Measurements from ENCODE around the gene NXN. TPM values are rescaled to one million over a fixed set of nuclear protein-coding genes. Genes with fewer than 3 reads are reported as not detected.
A peak's percentile ranks its signal among the peaks of the same experiment; 100 is the strongest.
"Not testable (repeated sequence)": the region's sequence is repeated elsewhere in the genome, so short reads cannot be mapped to it uniquely, and the experiment has no call there.

The NXN gene
- total RNA-seq, 2 experiments from 2014 or later, result 0.68 to 0.97 TPM

- POLR2A ChIA-PET, result no interaction called here
- H3K27ac Mint-ChIP-seq, result no peak overlapping the region
- no peak overlapping the region for H3K4me3 Mint-ChIP-seq
- H3K9me3 Mint-ChIP-seq (ENCODE audit: insufficient read depth), result no peaks in the 10 kb centered on the region
- peaks cover under 1% of the 10 kb centered on the region for H3K27me3 Mint-ChIP-seq (ENCODE audit: low read depth)
- ATAC-seq, result no peak
- no peaks in the 10 kb centered on the region for H3K36me3 Mint-ChIP-seq (ENCODE audit: low read depth)
- no peaks in the 10 kb centered on the region for H3K4me1 Mint-ChIP-seq (ENCODE audit: low read depth)
- no peak for DNase-seq
- CTCF ChIA-PET, result no interaction called here
Measured at GRCh38 chr17:855569-855968, 124.0 kb downstream of the NXN start.

DNA sequence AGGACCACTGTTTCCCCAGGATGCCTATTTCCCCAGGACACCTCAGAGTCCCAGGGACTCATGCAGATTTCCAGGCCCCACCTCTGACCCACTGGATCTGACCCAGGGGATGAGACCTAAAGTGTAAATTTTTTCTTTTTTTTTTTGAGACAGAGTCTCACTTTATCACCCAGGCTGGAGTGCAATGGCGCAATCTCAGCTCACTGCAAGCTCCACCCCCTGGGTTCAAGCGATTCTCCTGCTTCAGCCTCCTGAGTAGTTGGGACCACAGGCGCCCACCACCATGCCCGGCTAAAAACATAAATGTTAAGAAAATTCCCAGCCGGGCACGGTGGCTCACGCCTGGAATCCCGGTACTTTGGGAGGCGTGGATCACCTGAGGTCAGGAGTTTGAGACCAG is 126.7 kb downstream of the NXN start:
- H3K36me3 Mint-ChIP-seq (ENCODE audit: low read depth); H3K4me1 Mint-ChIP-seq (ENCODE audit: low read depth); ATAC-seq; H3K4me3 Mint-ChIP-seq; CTCF ChIA-PET; H3K9me3 Mint-ChIP-seq (ENCODE audit: insufficient read depth); H3K27me3 Mint-ChIP-seq (ENCODE audit: low read depth); H3K27ac Mint-ChIP-seq; DNase-seq; POLR2A ChIA-PET: not testable (repeated sequence)

DNA sequence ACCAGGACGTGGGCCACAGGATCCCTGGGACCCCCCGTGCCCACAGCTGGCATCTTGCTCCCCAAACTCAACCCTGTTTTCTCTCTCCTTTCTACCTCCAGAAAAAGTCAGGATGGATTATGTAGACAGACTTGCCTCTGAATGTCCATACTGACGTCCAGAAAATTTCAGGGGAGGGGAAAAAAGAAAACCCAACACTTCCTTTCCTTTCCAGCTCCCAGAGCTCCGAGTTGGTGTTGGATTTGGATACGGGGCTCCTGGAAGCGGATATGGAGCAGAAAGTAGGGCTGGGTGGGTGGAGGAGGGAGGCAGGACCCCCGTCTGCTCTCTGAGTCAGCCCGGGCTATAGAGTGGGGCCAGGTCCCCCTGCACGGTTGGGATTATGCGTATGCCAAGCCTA is 127.2 kb downstream of the NXN start:
- CTCF ChIA-PET, result no interaction called here
- ATAC-seq (no peak), DNase-seq (no peak)
- Mint-ChIP-seq H3K4me3 (no peak overlapping the region), H3K27me3 (ENCODE audit: low read depth) (peaks cover 15% of the 10 kb centered on the region), H3K27ac (no peak overlapping the region), H3K4me1 (ENCODE audit: low read depth) (no peaks in the 10 kb centered on the region), H3K9me3 (ENCODE audit: insufficient read depth) (no peaks in the 10 kb centered on the region), H3K36me3 (ENCODE audit: low read depth) (no peaks in the 10 kb centered on the region)
- POLR2A ChIA-PET, result interaction anchor here (1.0 kb wide), 1 partner anchor 45 kb away, joined by 3 read pairs; no protein-coding TSS in a partner anchor

DNA sequence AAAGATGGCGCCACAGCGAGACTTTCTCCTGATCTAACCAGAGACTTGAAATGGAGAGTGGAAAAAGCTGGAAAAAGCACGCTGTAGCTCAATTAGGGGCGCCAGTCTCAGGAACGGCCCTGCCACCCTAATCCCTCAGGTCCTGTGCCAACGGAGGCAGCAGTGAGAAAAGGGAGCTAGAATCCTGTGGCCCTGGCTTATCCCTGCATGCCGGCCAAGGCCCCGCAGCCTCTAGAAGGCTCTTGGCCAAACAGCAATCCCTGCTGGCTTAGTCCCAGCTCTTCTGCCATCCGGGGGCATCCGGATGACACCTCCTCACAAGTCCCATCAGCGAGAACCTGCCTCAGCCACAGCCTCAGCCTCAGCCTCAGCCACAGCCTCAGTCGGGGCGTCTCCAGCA is 127.7 kb downstream of the NXN start:
- no peak for ATAC-seq

DNA sequence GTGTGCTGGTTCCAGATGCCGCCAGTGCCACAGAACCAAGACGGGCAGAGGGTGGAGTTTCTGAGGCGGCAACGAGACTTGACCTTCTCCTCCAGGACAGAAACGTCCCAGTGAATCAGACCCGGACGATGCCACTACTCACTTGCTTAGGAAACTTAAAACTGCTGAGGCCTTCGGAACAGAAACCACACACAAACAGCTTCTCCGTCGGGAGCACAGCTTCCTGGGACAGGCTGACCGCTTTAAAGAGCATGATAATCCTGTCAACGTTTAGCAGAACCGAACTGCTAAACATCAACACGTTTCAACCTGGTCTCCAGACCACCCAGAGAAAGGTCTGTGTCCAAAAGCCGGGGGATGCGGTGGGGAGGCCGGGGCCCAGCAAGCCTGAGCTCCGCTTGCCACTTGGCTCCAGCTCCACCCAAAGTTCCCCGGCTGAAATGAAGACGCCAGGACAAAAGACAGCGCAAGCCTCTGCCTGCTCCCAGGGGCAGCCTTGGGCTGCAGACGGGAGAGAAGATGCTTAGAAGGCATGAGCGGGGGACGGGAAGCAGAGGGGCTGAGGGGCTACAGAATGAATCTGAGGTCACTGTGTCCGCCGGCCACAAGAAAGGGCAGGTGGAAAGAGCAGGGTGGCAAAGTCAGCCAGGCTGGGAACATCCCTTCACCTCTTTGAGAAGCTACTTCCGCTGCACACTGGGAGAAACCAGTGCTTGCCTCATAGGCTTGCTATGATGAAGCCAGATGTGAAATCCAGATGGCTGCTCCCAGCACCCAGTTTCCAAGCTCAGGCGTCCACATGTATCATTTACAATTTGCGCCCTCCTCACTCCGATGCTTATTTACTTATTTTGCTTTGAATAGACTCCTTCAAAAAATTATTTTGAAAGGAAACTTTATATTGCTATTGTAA is 128.5 kb downstream of the NXN start:
- ATAC-seq, result no peak
- Mint-ChIP-seq H3K27ac (no peak overlapping the region), H3K36me3 (ENCODE audit: low read depth) (no peaks in the 10 kb centered on the region), H3K9me3 (ENCODE audit: insufficient read depth) (no peaks in the 10 kb centered on the region), H3K4me1 (ENCODE audit: low read depth) (peaks cover 9% of the 10 kb centered on the region), H3K4me3 (no peak overlapping the region), H3K27me3 (ENCODE audit: low read depth) (peaks cover 25% of the 10 kb centered on the region)
- ChIA-PET CTCF (no interaction called here), POLR2A (no interaction called here)
- no peak for DNase-seq

More for the DNA sequence above, 127.7 kb downstream of the NXN start:
- ChIA-PET POLR2A (interaction anchor here (1.0 kb wide), 1 partner anchor 45 kb away, joined by 3 read pairs; no protein-coding TSS in a partner anchor), CTCF (no interaction called here)
- Mint-ChIP-seq H3K27me3 (ENCODE audit: low read depth) (peaks cover 19% of the 10 kb centered on the region), H3K4me3 (no peak overlapping the region), H3K36me3 (ENCODE audit: low read depth) (no peaks in the 10 kb centered on the region), H3K9me3 (ENCODE audit: insufficient read depth) (no peaks in the 10 kb centered on the region), H3K27ac (no peak overlapping the region), H3K4me1 (ENCODE audit: low read depth) (peaks cover 4% of the 10 kb centered on the region)
- no peak for DNase-seq

DNA sequence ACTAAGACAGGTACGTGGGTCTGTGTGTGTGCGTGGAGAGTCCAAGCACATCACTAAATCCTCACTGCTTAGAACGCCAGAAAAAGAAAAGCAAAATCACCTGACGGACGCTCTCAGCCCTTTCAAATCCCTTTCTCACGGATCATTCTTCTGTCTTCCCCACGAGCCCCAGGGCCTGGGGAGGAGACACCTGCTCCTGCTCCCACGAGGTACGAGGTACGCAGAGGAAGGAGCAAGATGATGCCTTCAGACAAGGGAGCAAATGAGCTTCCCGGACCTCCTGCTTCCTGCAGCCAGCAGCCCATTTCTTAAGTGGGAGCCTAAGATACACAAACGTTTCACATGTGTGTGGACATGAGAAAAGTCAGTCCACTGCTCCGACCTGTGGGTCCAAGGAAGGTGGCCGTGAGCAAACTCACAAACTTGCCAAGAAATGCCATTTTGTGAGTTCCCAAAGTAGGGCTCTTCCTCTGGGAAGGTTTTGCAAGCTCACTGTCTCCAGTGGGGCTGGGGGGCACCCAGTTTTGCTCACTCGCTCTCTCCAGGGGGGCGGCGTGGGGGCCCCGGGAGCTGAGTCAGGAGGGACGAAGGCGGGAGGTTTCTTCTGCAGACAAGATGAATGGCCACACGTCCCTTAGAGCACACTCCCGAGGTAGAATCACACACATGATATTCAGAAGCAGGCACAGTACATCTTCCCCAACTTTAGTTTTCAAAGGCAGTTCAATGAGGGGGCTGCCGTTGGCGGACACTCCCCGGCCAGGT is 129.3 kb downstream of the NXN start:
- Mint-ChIP-seq H3K27ac (no peak overlapping the region), H3K36me3 (ENCODE audit: low read depth) (no peaks in the 10 kb centered on the region), H3K4me1 (ENCODE audit: low read depth) (peaks cover 9% of the 10 kb centered on the region), H3K27me3 (ENCODE audit: low read depth) (peaks cover 28% of the 10 kb centered on the region), H3K4me3 (no peak overlapping the region), H3K9me3 (ENCODE audit: insufficient read depth) (no peaks in the 10 kb centered on the region)
- ATAC-seq (no peak), DNase-seq (no peak)
- ChIA-PET CTCF (no interaction called here), POLR2A (no interaction called here)

DNA sequence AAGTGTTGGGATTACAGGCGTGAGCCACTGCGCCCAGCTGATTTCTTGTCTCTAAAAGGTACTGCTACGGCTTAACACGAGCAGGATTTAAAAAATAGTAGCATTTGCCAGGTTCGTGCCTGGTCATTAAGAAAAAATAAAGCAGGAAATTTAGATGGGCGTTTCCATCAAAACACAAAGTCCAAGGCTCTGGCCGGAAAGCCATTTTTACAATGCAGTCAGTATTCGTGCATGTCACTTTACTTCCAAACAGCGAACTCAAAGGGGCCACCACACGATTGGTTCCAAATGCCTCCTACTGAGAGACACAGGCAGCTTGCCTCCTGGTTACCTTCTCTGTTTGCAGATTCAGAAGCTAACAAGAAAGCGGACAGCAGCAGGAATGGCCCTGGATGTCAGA is 131.2 kb downstream of the NXN start:
- DNase-seq, result no peak
- H3K9me3 Mint-ChIP-seq (ENCODE audit: insufficient read depth), result no peaks in the 10 kb centered on the region
- no peak for ATAC-seq
- POLR2A ChIA-PET, result no interaction called here
- peaks cover 32% of the 10 kb centered on the region for H3K27me3 Mint-ChIP-seq (ENCODE audit: low read depth)
- CTCF ChIA-PET, result no interaction called here
- no peak overlapping the region for H3K27ac Mint-ChIP-seq
- H3K4me3 Mint-ChIP-seq, result no peak overlapping the region
- H3K36me3 Mint-ChIP-seq (ENCODE audit: low read depth), result no peaks in the 10 kb centered on the region
- peaks cover 9% of the 10 kb centered on the region for H3K4me1 Mint-ChIP-seq (ENCODE audit: low read depth)

- ChIA-PET CTCF (interaction anchor here (1.2 to 1.3 kb wide), 2 partner anchors 32 to 134 kb away, joined by 4 to 5 read pairs; no protein-coding TSS in a partner anchor), POLR2A (no interaction called here)
- peaks cover 32% of the 10 kb centered on the region for H3K27me3 Mint-ChIP-seq (ENCODE audit: low read depth)
- H3K9me3 Mint-ChIP-seq (ENCODE audit: insufficient read depth), result no peaks in the 10 kb centered on the region
- no peak overlapping the region for H3K27ac Mint-ChIP-seq
- DNase-seq (peak; percentile 22), ATAC-seq (peak; percentile 51)
- H3K4me3 Mint-ChIP-seq, result no peak overlapping the region
- H3K36me3 Mint-ChIP-seq (ENCODE audit: low read depth), result no peaks in the 10 kb centered on the region
- peaks cover 9% of the 10 kb centered on the region for H3K4me1 Mint-ChIP-seq (ENCODE audit: low read depth)
Measured at GRCh38 chr17:846901-847843, 132.4 kb downstream of the NXN start.

DNA sequence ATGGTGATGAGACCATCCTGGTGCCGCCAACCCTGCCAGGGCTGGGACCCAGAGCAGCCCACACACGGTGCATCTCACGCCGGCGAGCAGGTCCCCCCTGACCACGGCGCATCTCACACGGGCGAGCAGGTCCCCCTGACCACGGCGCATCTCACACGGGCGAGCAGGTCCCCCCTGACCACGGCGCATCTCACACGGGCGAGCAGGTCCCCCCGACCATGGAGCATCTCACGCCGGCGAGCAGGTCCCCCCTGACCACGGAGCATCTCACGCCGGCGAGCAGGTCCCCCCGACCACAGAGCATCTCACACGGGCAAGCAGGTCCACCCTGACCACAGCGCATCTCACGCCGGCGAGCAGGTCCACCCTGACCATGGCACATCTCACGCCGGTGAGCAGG is 138.3 kb downstream of the NXN start:
- no peaks in the 10 kb centered on the region for H3K9me3 Mint-ChIP-seq (ENCODE audit: insufficient read depth)
- DNase-seq (no peak), ATAC-seq (no peak)
- peaks cover 8% of the 10 kb centered on the region for H3K27me3 Mint-ChIP-seq (ENCODE audit: low read depth)
- no peak overlapping the region for H3K4me3 Mint-ChIP-seq
- H3K36me3 Mint-ChIP-seq (ENCODE audit: low read depth), result no peaks in the 10 kb centered on the region
- CTCF ChIA-PET, result no interaction called here
- H3K4me1 Mint-ChIP-seq (ENCODE audit: low read depth), result no peaks in the 10 kb centered on the region
- no peak overlapping the region for H3K27ac Mint-ChIP-seq
- POLR2A ChIA-PET, result no interaction called here

DNA sequence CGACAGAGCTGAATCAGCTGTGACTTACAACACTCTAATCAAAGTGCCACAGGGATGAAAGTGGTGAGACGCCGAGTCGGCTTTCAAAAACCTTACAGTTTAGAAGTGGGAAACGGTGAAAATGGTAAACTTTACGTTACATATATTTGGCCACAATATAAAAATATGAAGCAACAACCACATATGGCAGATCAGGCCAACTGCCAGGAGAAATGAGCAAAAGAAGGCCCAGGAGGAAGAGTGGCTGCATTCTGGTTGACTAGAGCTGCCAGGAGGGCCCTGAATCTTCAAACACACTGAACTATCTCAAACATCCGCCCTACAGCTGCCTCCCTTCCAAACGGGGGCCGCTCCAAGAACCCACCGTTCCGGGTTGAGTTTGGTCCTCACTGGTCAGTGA is 141.1 kb downstream of the NXN start:
- Mint-ChIP-seq H3K27ac (no peak overlapping the region), H3K4me3 (no peak overlapping the region), H3K4me1 (ENCODE audit: low read depth) (no peaks in the 10 kb centered on the region), H3K9me3 (ENCODE audit: insufficient read depth) (no peaks in the 10 kb centered on the region), H3K36me3 (ENCODE audit: low read depth) (no peaks in the 10 kb centered on the region), H3K27me3 (ENCODE audit: low read depth) (no peaks in the 10 kb centered on the region)
- POLR2A ChIA-PET, result no interaction called here
- ATAC-seq (no peak), DNase-seq (no peak)
- CTCF ChIA-PET, result interaction anchor here (0.6 kb wide), 1 partner anchor 121 kb away, joined by 3 read pairs; no protein-coding TSS in a partner anchor

DNA sequence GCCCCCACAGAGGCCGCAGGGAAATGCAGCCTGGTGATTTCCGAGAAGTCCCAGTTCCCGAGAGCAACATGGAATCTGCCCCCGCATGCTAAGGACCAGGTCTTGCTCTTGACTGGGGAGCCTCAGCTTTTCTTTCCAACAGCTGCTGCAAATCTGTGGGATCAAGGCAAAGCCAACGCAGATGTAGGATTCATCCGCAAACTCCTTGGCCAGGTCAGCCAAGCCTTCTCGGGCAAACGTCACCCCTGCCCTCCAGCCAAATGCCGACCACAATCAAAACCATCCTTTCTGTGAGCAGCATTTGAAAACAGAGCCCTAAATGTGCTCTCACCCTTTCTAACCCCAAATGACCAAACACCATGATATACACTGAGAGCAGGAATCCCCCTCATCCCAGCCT is 143.4 kb downstream of the NXN start:
- no peak overlapping the region for H3K4me3 Mint-ChIP-seq
- DNase-seq (no peak), ATAC-seq (no peak)
- no peaks in the 10 kb centered on the region for H3K4me1 Mint-ChIP-seq (ENCODE audit: low read depth)
- POLR2A ChIA-PET, result no interaction called here
- CTCF ChIA-PET, result no interaction called here
- H3K27ac Mint-ChIP-seq, result no peak overlapping the region
- H3K27me3 Mint-ChIP-seq (ENCODE audit: low read depth), result no peaks in the 10 kb centered on the region
- H3K9me3 Mint-ChIP-seq (ENCODE audit: insufficient read depth), result no peaks in the 10 kb centered on the region
- H3K36me3 Mint-ChIP-seq (ENCODE audit: low read depth), result no peaks in the 10 kb centered on the region
